ENCODE data around the gene ANAPC10.
"Not testable (repeated sequence)": the region's sequence is repeated elsewhere in the genome, so short reads cannot be mapped to it uniquely, and the experiment has no call there.

The ANAPC10 gene

GRCh38 chr4:145000656-145001055, 97.3 kb downstream of the ANAPC10 start:
- DNase-seq: not testable (repeated sequence)

GRCh38 chr4:144989306-144989705, 108.7 kb downstream of the ANAPC10 start:
- no peak for DNase-seq

DNA sequence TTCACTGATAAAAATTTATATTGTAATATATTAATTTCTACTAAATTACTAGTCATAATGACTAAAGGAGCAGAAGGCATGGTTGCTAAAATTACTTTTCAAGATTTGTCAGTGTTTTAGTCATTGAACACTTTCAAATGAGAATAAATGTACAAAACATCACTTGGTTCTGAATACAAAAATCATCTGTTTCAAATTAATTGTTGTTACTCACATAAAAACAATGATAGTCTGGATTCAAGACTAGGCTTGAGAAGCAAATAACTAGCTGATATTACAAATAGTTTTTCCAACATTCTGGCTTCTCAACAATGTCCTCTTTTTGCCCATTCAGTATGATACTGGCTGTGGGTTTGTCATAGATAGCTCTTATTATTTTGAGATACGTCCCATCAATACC, 112.5 kb downstream of the ANAPC10 start:
- no peak for DNase-seq

- no peak for DNase-seq
Measured at GRCh38 chr4:144985014-144985413, 113.0 kb downstream of the ANAPC10 start.

- DNase-seq: no peak
Measured at GRCh38 chr4:144984241-144984640, 113.8 kb downstream of the ANAPC10 start.

DNA sequence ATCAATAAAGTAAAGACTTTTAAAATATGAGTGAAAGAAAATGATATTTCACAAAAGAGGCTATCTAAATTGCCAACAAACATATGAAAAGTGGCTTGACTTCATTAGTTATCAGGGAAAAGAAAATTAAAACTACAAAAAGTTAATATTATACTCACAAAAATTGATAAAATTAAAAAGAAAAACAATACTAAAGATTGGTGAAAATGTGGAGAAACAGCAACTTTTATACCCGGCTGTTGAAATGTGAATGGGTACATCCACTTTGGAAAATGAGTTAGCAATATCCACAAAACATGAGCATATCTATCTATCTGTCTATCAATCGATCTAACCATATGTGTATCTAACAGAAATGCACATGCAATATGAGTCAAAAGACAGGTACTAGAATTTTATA, 122.3 kb downstream of the ANAPC10 start:
- no peak for DNase-seq

DNA sequence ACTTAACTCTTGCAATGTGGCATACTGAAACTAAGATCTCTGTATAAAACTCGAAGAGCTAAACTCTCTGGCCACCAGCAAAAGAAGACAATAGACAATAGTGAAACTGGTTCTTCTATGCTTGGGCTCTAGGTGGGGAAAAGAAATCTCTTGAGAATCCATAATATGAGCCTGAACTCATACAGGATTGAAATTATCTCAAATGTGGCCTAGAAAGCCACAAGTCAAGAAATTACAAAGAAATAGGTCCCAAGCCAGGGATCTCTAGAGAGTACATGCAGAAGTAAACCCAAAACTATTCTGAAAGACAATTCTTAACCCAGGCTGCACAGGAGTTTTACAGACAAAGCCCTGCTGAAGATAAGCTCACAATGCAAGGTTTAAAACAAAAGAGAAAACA, 127.4 kb downstream of the ANAPC10 start:
- DNase-seq: no peak

- no peak for DNase-seq
Measured at GRCh38 chr4:144969821-144970220, 128.2 kb downstream of the ANAPC10 start.

GRCh38 chr4:144968606-144969005, 129.4 kb downstream of the ANAPC10 start:
- DNase-seq: no peak

DNA sequence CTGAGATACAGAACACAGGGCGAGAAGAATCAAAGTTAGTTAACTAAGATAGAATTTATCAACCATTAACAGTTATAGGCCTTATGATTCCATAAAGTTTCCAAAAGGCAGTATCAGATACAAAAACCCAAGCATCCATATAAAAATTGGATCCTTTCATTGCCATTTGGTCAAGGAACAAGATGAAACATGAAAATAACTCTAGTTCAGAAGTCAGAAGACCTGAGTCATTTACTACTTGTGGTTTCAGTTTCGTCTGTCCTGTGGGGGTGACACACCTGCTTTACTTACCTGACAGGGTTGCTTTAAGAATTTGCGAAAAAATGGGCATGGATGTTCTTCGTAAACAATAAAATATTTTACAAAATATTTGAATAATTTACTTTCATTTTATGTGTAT, 130.8 kb downstream of the ANAPC10 start:
- no peak for DNase-seq

GRCh38 chr4:144962300-144962699, 135.7 kb downstream of the ANAPC10 start:
- no peak for DNase-seq

- DNase-seq: no peak
Measured at GRCh38 chr4:144955104-144955503, 142.9 kb downstream of the ANAPC10 start.

DNA sequence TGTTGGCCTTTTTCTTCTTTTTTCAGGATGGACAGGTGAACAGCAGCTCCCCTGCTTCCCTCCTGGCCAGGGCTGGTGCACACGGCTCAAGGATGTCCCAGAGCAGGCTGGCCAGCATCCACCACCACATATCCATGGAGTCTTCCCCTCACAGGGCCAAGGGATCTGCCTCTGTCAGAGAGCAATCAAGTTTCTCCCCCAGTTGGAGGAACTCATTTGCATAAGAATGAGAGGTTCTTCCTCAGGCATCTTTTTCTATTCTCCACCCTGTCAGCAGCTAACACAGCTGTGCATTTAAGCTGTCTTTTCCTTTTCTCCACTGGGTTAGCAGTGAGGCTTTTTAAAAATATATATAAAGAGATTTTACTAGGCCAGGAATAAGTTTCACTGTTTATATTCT, 143.8 kb downstream of the ANAPC10 start:
- DNase-seq: no peak

- no peak for DNase-seq
Measured at GRCh38 chr4:144948421-144948820, 149.6 kb downstream of the ANAPC10 start.

- DNase-seq: no peak
Measured at GRCh38 chr4:144948009-144948408, 150.0 kb downstream of the ANAPC10 start.

Measured in activated CD8-positive, alpha-beta memory T cell treated with anti-CD3 and anti-CD28 coated beads for 24 hours (primary cell).